ENCODE data around the gene ASPSCR1. TPM values are rescaled to one million over a fixed set of nuclear protein-coding genes. Genes with fewer than 3 reads are reported as not detected.

ASPSCR1 gene
- total and polyA plus RNA-seq, 2 of the 13 experiments (the other 11 are each of a cell fraction or from before 2014, with no cell fraction given) = 274 to 314 TPM

DNA sequence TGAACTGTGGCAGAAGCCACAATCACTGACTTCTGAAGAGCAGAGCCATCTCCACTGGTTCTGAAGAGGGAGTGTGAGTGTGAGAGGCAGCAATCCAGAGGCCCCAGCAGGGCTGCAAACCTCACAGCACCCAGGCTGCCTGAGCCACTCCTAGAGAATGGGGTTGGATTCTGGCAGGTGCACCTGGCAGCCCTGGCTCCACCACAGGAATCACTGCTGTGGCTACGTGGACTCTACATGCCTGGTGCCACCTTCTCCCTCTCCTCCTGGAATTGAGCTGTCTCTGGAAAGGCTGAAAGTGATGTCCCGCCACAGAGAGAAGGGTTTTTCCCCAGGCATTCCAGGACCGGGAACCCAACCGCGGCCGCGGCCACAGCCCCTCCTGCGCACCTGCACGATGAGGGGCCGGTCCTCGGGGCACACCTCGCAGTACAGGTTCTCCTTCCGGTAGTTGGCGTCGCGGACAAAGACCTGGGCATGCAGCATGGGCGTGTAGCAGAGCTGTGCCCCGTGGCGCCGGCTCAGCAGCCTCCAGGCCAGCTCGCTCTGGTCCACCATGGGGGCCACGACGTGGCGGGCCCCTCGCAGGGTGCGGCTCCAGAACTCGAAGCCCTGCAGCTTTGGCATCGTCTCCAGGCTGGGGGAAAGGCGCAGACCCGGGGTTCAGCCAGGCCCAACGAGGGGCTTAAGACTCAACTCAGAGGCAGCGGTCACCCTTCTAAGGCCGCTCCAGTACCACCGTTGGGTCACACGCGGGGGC lies 87.2 kb downstream of the ASPSCR1 start (continued):
- TF ChIP-seq PRDM4 (CRISPR knock-in tag; IDR thresholded peaks at IDR 0.05; ENCODE audit: borderline replicate concordance) (no peak), HOXA7 (CRISPR knock-in tag; IDR thresholded peaks at IDR 0.05) (no peak), ZFP90 (CRISPR knock-in tag; IDR thresholded peaks at IDR 0.05; ENCODE audit: borderline replicate concordance) (no peak), HOXA5 (CRISPR knock-in tag; IDR thresholded peaks at IDR 0.05) (no peak), AHR (CRISPR knock-in tag; IDR thresholded peaks at IDR 0.05) (no peak), ZFP37 (CRISPR knock-in tag; IDR thresholded peaks at IDR 0.05; ENCODE audit: borderline replicate concordance) (no peak; the same call in 1 of the 2 replicates), NFKB2 (CRISPR knock-in tag; IDR thresholded peaks at IDR 0.05; ENCODE audit: borderline replicate concordance) (no peak; the same call in 1 of the 2 replicates), THYN1 (CRISPR knock-in tag; IDR thresholded peaks at IDR 0.05; ENCODE audit: borderline replicate concordance, low read depth) (no peak), ZNF556 (CRISPR knock-in tag; IDR thresholded peaks at IDR 0.05; ENCODE audit: borderline replicate concordance) (no peak), TP53 (CRISPR knock-in tag; conservative IDR thresholded peaks at IDR 0.05) (no peak), PLSCR1 (CRISPR knock-in tag; IDR thresholded peaks at IDR 0.05; ENCODE audit: borderline replicate concordance) (no peak), SP2 (CRISPR knock-in tag; IDR thresholded peaks at IDR 0.05) (no peak), REPIN1 (CRISPR knock-in tag; IDR thresholded peaks at IDR 0.05; ENCODE audit: borderline replicate concordance, low read depth) (0 out of 2 replicates have a peak, but pooled peaks have one; percentile 22), CAMTA2 (CRISPR knock-in tag; IDR thresholded peaks at IDR 0.05; ENCODE audit: borderline replicate concordance) (no peak), ZNF383 (CRISPR knock-in tag; IDR thresholded peaks at IDR 0.05; ENCODE audit: borderline replicate concordance) (no peak), ZNF275 (CRISPR knock-in tag; IDR thresholded peaks at IDR 0.05; ENCODE audit: borderline replicate concordance) (no peak), HNRNPLL (IDR thresholded peaks at IDR 0.05; ENCODE audit: low read depth, low read length, poor library complexity, severe bottlenecking) (peak; percentile 33), ZSCAN31 (CRISPR knock-in tag; IDR thresholded peaks at IDR 0.05; ENCODE audit: low read depth) (peak; percentile 74; the same call in 1 of the 2 replicates), TEAD3 (CRISPR knock-in tag; optimal IDR thresholded peaks at IDR 0.05; ENCODE audit: borderline replicate concordance) (no peak), ZNF230 (CRISPR knock-in tag; IDR thresholded peaks at IDR 0.05) (no peak)
- TF ChIP-seq, protein P1, sequence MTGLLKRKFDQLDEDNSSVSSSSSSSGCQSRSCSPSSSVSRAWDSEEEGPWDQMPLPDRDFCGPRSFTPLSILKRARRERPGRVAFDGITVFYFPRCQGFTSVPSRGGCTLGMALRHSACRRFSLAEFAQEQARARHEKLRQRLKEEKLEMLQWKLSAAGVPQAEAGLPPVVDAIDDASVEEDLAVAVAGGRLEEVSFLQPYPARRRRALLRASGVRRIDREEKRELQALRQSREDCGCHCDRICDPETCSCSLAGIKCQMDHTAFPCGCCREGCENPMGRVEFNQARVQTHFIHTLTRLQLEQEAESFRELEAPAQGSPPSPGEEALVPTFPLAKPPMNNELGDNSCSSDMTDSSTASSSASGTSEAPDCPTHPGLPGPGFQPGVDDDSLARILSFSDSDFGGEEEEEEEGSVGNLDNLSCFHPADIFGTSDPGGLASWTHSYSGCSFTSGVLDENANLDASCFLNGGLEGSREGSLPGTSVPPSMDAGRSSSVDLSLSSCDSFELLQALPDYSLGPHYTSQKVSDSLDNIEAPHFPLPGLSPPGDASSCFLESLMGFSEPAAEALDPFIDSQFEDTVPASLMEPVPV (CRISPR knock-in tag; IDR thresholded peaks at IDR 0.05) = no peak
- TF ChIP-seq, protein P2, sequence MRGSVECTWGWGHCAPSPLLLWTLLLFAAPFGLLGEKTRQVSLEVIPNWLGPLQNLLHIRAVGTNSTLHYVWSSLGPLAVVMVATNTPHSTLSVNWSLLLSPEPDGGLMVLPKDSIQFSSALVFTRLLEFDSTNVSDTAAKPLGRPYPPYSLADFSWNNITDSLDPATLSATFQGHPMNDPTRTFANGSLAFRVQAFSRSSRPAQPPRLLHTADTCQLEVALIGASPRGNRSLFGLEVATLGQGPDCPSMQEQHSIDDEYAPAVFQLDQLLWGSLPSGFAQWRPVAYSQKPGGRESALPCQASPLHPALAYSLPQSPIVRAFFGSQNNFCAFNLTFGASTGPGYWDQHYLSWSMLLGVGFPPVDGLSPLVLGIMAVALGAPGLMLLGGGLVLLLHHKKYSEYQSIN (CRISPR knock-in tag; IDR thresholded peaks at IDR 0.05; ENCODE audit: borderline replicate concordance) = no peak
